HepG2 (cell line): ENCODE measurements around the gene HSD17B11. TPM values are rescaled to one million over a fixed set of nuclear protein-coding genes. Genes with fewer than 3 reads are reported as not detected.

ENCODE experiments used
- ATAC-seq: fragments of 200-7000 bp; cut with Tn5 transposase; 3 replicates; pipeline ENCODE4 v1.9.1; 2020; ENCODE audit warnings: mild to moderate bottlenecking, moderate library complexity
- BruUV-seq: library from RNA; stranded (reverse); fragments of 400-500 nt; replicated peaks from 2 replicates; lab custom pipeline; 2021; lab: Mats Ljungman, UMichigan
- CTCF ChIA-PET: fragments of 300-600 bp; formaldehyde crosslinking; extraction: SDS; loops from one replicate; lab custom pipeline; 2021; ENCODE audit warnings: low total read pairs, inconsistent platforms, low intra/inter-chr PET ratio; lab: Yijun Ruan, JAX
- POLR2A ChIA-PET: fragments of 350-600 bp; sonication (Branson Sonifier 250); formaldehyde crosslinking; loops from one replicate; lab custom pipeline; 2020; ENCODE audit warnings: antibody characterized with exemption, inconsistent platforms; lab: Yijun Ruan, JAX
- DNase-seq: peaks from one replicate; pipeline ENCODE4 v3.0.0-alpha.2; 2015; ENCODE audit warnings: low spot score
- FAIRE-seq: peaks from 3 replicates; lab custom pipeline; 2011; peaks lifted over from hg19 to GRCh38; lab: Jason Lieb, UNC
- H2AFZ ChIP-seq: one replicate; pipeline ENCODE4 v1.6.1; 2011; ENCODE audit warnings: low read length, inconsistent platforms
- H3K27ac ChIP-seq: fragments of 300-600 bp; 3 replicates; pipeline ENCODE4 v1.8.0; 2011; ENCODE audit warnings: mixed run types, mild to moderate bottlenecking, mixed read lengths, low read length, inconsistent platforms; ENCODE audit not compliant: insufficient read depth; ENCODE audit errors: extremely low read length
- H3K27me3 ChIP-seq, 2 experiments: fragments of 200-600 bp in 1 of 2; 2 replicates in 1 of 2; 3 replicates in 1 of 2; pipeline versions ENCODE4 v1.6.0 to v1.8.0; 2011; ENCODE audit warnings: low read length in 2 of 2, mild to moderate bottlenecking in 2 of 2, moderate library complexity in 2 of 2, inconsistent platforms in 1 of 2; ENCODE audit not compliant: insufficient read depth in 2 of 2, control insufficient read depth in 1 of 2
- H3K36me3 ChIP-seq, 2 experiments: fragments of 200-600 bp in 1 of 2; replicated peaks in 1 of 2; 2 replicates in 1 of 2; 3 replicates in 1 of 2; pipeline versions ENCODE4 v1.5.1 to v1.8.0; 2011; ENCODE audit warnings: low read length in 2 of 2, inconsistent platforms in 1 of 2; ENCODE audit not compliant: insufficient read depth in 2 of 2, control insufficient read depth in 1 of 2
- H3K4me1 ChIP-seq: 2 replicates; pipeline ENCODE4 v1.5.1; 2012; ENCODE audit warnings: low read length, inconsistent platforms; ENCODE audit not compliant: insufficient read depth
- H3K4me2 ChIP-seq: 2 replicates; pipeline ENCODE4 v1.6.0; 2011; ENCODE audit warnings: low read depth, low read length, inconsistent platforms
- H3K4me3 ChIP-seq, 3 experiments: fragments of 200-600 bp in 1 of 3; sonication (generic), shearing (Covaris generic) in 1 of 3; replicated peaks in 1 of 3; 2 replicates each; pipeline ENCODE4 v1.5.1; 2011 to 2016; ENCODE audit warnings: low read length in 3 of 3, inconsistent platforms in 2 of 3, low read depth in 2 of 3, mild to moderate bottlenecking in 2 of 3, control low read depth in 1 of 3, mixed read lengths in 1 of 3; ENCODE audit not compliant: insufficient read depth in 1 of 3
- H3K79me2 ChIP-seq: one replicate; pipeline ENCODE4 v1.6.1; 2011; ENCODE audit warnings: low read length, inconsistent platforms; ENCODE audit not compliant: insufficient read depth
- H3K9ac ChIP-seq: 2 replicates; pipeline ENCODE4 v1.6.0; 2011; ENCODE audit warnings: mild to moderate bottlenecking, low read depth, low read length, inconsistent platforms; ENCODE audit not compliant: insufficient read depth
- H3K9me3 ChIP-seq: 2 replicates; pipeline ENCODE4 v1.5.1; 2012; ENCODE audit warnings: mild to moderate bottlenecking, low read length
- H4K20me1 ChIP-seq: 2 replicates; pipeline ENCODE4 v1.6.0; 2011; ENCODE audit warnings: inconsistent platforms, mild to moderate bottlenecking, low read length, moderate library complexity; ENCODE audit not compliant: insufficient read depth
- DNMT3B ChIP-seq: conservative IDR thresholded peaks from 2 replicates; pipeline ENCODE4 v1.6.1; 2016; ENCODE audit warnings: missing biosample characterization, control low read depth
- FOXP1 ChIP-seq, 2 experiments: fragments of 450-650 bp in 1 of 2; IDR thresholded peaks; 2 replicates each; pipeline ENCODE4 v1.6.1; 2017 to 2018; ENCODE audit warnings: antibody characterized with exemption in 1 of 2
- GABPB1 ChIP-seq: IDR thresholded peaks from 2 replicates; pipeline ENCODE4 v1.6.1; 2016; ENCODE audit warnings: mild to moderate bottlenecking, missing genetic modification reagents, moderate library complexity, missing compliant biosample characterization
- HHEX ChIP-seq: IDR thresholded peaks from 2 replicates; pipeline ENCODE4 v1.6.1; 2016; ENCODE audit warnings: control low read depth
- HNF1A ChIP-seq, 2 experiments: sonication (generic) in 1 of 2; formaldehyde crosslinking in 1 of 2; IDR thresholded peaks; 2 replicates each; pipeline versions ENCODE4 v1.4.0 to v1.6.1; 2016 to 2020; ENCODE audit warnings: borderline replicate concordance in 1 of 2, low read depth in 1 of 2, mild to moderate bottlenecking in 1 of 2, missing genetic modification reagents in 1 of 2
- KAT2B ChIP-seq: fragments of 150-350 bp; IDR thresholded peaks from 2 replicates; pipeline ENCODE4 v1.6.1; 2014; ENCODE audit warnings: low read depth, low read length, borderline replicate concordance
- LCORL ChIP-seq, 2 experiments: fragments of 450-650 bp in 1 of 2; sonication (generic) in 1 of 2; formaldehyde crosslinking in 1 of 2; IDR thresholded peaks; 2 replicates each; pipeline versions ENCODE4 v1.5.0 to v1.6.1; 2017 to 2020; ENCODE audit warnings: antibody characterized with exemption in 1 of 2, missing genetic modification reagents in 1 of 2
- MIXL1 ChIP-seq: IDR thresholded peaks from 2 replicates; pipeline ENCODE4 v1.6.1; 2016
- NBN ChIP-seq: fragments of 450-650 bp; conservative IDR thresholded peaks from 2 replicates; pipeline ENCODE4 v1.6.1; 2017
- NFATC3 ChIP-seq: sonication (generic); formaldehyde crosslinking; IDR thresholded peaks from 2 replicates; pipeline ENCODE4 v1.5.1; 2020; ENCODE audit warnings: mild to moderate bottlenecking, missing genetic modification reagents
- NR1H2 ChIP-seq: sonication (generic); formaldehyde crosslinking; IDR thresholded peaks from 2 replicates; pipeline ENCODE4 v1.8.1; 2022; ENCODE audit warnings: low read depth, missing genetic modification reagents, borderline replicate concordance
- REXO4 ChIP-seq: sonication (generic); formaldehyde crosslinking; IDR thresholded peaks from 2 replicates; pipeline ENCODE4 v1.8.0; 2022; ENCODE audit warnings: missing genetic modification reagents, mild to moderate bottlenecking, borderline replicate concordance
- SAP130 ChIP-seq: IDR thresholded peaks from 2 replicates; pipeline ENCODE4 v1.6.1; 2016; ENCODE audit warnings: low read depth
- SSRP1 ChIP-seq: IDR thresholded peaks from 2 replicates; pipeline ENCODE4 v1.6.1; 2016; ENCODE audit warnings: control low read depth
- ZFP82 ChIP-seq: sonication (generic); formaldehyde crosslinking; IDR thresholded peaks from 2 replicates; pipeline ENCODE4 v1.5.1; 2020; ENCODE audit warnings: mild to moderate bottlenecking, missing genetic modification reagents, borderline replicate concordance
- ZFY ChIP-seq: sonication (generic); formaldehyde crosslinking; IDR thresholded peaks from 2 replicates; pipeline ENCODE4 v1.4.0; 2020; ENCODE audit warnings: missing genetic modification reagents
- ZNF17 ChIP-seq: sonication (generic); formaldehyde crosslinking; IDR thresholded peaks from 2 replicates; pipeline ENCODE4 v1.5.0; 2020; ENCODE audit warnings: mild to moderate bottlenecking, missing genetic modification reagents
- ZNF317 ChIP-seq: sonication (generic); formaldehyde crosslinking; IDR thresholded peaks from 2 replicates; pipeline ENCODE4 v1.5.0; 2020; ENCODE audit warnings: mild to moderate bottlenecking, missing genetic modification reagents
- ZNF441 ChIP-seq: sonication (generic); formaldehyde crosslinking; IDR thresholded peaks from 2 replicates; pipeline ENCODE4 v1.7.0; 2021; ENCODE audit warnings: missing genetic modification reagents, borderline replicate concordance
- ZNF780A ChIP-seq: sonication (generic); formaldehyde crosslinking; IDR thresholded peaks from 2 replicates; pipeline ENCODE4 v1.8.0; 2022; ENCODE audit warnings: mild to moderate bottlenecking, missing genetic modification reagents, moderate library complexity
- WGBS: methylation state at CpG from one replicate; pipeline ENCODE4 v1.1.6; 2017; ENCODE audit warnings: low lambda C conversion rate; 5-methylcytosine and 5-hydroxymethylcytosine counted together
- in situ Hi-C: cut with HindIII; loops from 2 replicates; pipeline ENCODE4 v1.10.0; 2017; ENCODE audit warnings: low pct_unique_long_range_greater_than_20kb; ENCODE audit not compliant: extremely low pct_ligation_motif_present
- intact Hi-C: fragments of 100-400 bp; cut with micrococcal nuclease; formaldehyde crosslinking; loops from one replicate; pipeline ENCODE4 v1.10.0; 2022; ENCODE audit not compliant: unreplicated experiment
- polyA plus RNA-seq, 8 experiments: library from polyadenylated mRNA; depleted of rRNA in 3 of 8; stranded (reverse) in 7 of 8; unstranded in 1 of 8; fragments of >200 nt; fragmentation: Illumina TruSeq in 4 of 8; extraction: Trizol in 4 of 8; gene quantifications; 2 replicates each; pipeline versions ENCODE4 v1.2.1 to v1.2.3, GENCODE V29; 2011 to 2016; ENCODE audit warnings: low read depth in 4 of 8, missing spikeins in 1 of 8, mixed read lengths in 1 of 8; ENCODE audit not compliant: insufficient read depth in 1 of 8
- total RNA-seq, 5 experiments: library from RNA; depleted of rRNA; stranded (reverse); fragments of >200 nt; fragmentation: Illumina TruSeq; extraction: Trizol; gene quantifications; 2 replicates each; pipeline ENCODE4 v1.2.3, GENCODE V29; 2016; ENCODE audit warnings: low read depth in 1 of 5
- TF ChIP-seq, protein P1 (sequence below): sonication (generic); formaldehyde crosslinking; IDR thresholded peaks from 2 replicates; pipeline ENCODE4 v1.5.0; 2020; ENCODE audit warnings: missing genetic modification reagents

HSD17B11 gene
- total and polyA plus RNA-seq, 2 of the 13 experiments (the other 11 are each of a cell fraction or from before 2014, with no cell fraction given), result 121 to 158 TPM

- H3K4me1 ChIP-seq, result peaks cover 75% of the 10 kb centered on the region
- CTCF ChIA-PET, result no interaction called here
- in situ Hi-C loops (no loop called here), intact Hi-C loops (loop anchor here (1.0 to 10.0 kb wide), 3 partner anchors 10 to 48 kb away; no protein-coding TSS in a partner anchor)
- no TSS peak for BruUV-seq
- H3K27ac ChIP-seq, result peak overlapping the region; percentile 55
- WGBS, result 0% methylated on average over 5 of the region's 5 CpGs
- no peaks in the 10 kb centered on the region; a peak in 1 of 5 replicates for H3K27me3 ChIP-seq
- FAIRE-seq (peak; percentile 12), ATAC-seq (peak; percentile 63), DNase-seq (peak; percentile 91)
- H3K9me3 ChIP-seq, result no peaks in the 10 kb centered on the region
- H3K4me3 ChIP-seq, result peak overlapping the region; percentile 5 to 35 (median 25); a peak in 3 of 6 replicates
- H2AFZ ChIP-seq, result no peak overlapping the region
- no peaks in the 10 kb centered on the region for H4K20me1 ChIP-seq
- no peaks in the 10 kb centered on the region for H3K36me3 ChIP-seq
- H3K79me2 ChIP-seq, result peaks cover 24% of the 10 kb centered on the region
- H3K9ac ChIP-seq, result peak overlapping the region; percentile 19
- POLR2A ChIA-PET, result interaction anchor here (0.7 to 9.6 kb wide), 8 partner anchors 10 to 141 kb away, joined by 3 to 172 read pairs (median 4); partner anchors contain the start of gene HSD17B11
- H3K4me2 ChIP-seq, result peak overlapping the region; percentile 92
- TF ChIP-seq ZFP82 (CRISPR knock-in tag), result no peak
- TF ChIP-seq ZNF17 (CRISPR knock-in tag), result no peak
- no peak for TF ChIP-seq NFATC3 (CRISPR knock-in tag)
- no peak for TF ChIP-seq SSRP1 (CRISPR knock-in tag)
- TF ChIP-seq DNMT3B (CRISPR knock-in tag), result 0 out of 2 replicates have a peak, but pooled peaks have one; percentile 37
- TF ChIP-seq, protein P1, sequence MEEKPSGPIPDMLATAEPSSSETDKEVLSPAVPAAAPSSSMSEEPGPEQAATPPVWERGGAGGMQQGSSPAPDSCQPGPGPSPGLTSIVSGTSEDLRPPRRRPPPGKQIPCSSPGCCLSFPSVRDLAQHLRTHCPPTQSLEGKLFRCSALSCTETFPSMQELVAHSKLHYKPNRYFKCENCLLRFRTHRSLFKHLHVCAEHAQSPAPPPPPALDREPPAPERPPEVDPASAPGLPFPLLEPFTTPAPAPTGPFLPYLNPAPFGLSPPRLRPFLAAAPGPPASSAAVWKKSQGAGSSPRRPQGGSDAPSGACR (CRISPR knock-in tag), result no peak
- TF ChIP-seq MIXL1 (CRISPR knock-in tag), result peak; percentile 88
- no peak for TF ChIP-seq KAT2B
- TF ChIP-seq ZNF780A (CRISPR knock-in tag), result no peak
- TF ChIP-seq GABPB1 (CRISPR knock-in tag), result no peak
- no peak for TF ChIP-seq NR1H2 (CRISPR knock-in tag)
- TF ChIP-seq LCORL (IDR thresholded peaks at IDR 0.05), result no peak
- peak; percentile 24; the same call in 1 of the 2 replicates for TF ChIP-seq LCORL (CRISPR knock-in tag; IDR thresholded peaks at IDR 0.05)
- TF ChIP-seq ZNF317 (CRISPR knock-in tag), result 0 out of 2 replicates have a peak, but pooled peaks have one; percentile 19
- peak; percentile 70 for TF ChIP-seq HHEX
- peak; percentile 48; the same call in 1 of the 2 replicates for TF ChIP-seq FOXP1 (IDR thresholded peaks at IDR 0.05)
- peak; percentile 89 for TF ChIP-seq FOXP1 (CRISPR knock-in tag; IDR thresholded peaks at IDR 0.05)
- no peak for TF ChIP-seq NBN
- 0 out of 2 replicates have a peak, but pooled peaks have one; percentile 38 for TF ChIP-seq HNF1A (IDR thresholded peaks at IDR 0.05; ENCODE audit: low read depth)
- TF ChIP-seq HNF1A (CRISPR knock-in tag; IDR thresholded peaks at IDR 0.05; ENCODE audit: borderline replicate concordance), result peak; percentile 50; the same call in 1 of the 2 replicates
- no peak for TF ChIP-seq ZFY (CRISPR knock-in tag)
- no peak for TF ChIP-seq REXO4 (CRISPR knock-in tag)
- TF ChIP-seq SAP130 (CRISPR knock-in tag), result peak; percentile 85
- no peak for TF ChIP-seq ZNF441 (CRISPR knock-in tag)
These were observed 28.7 kb upstream of the HSD17B11 start for GRCh38 chr4:87419578-87420249.
